Tibial nerve (tissue), 4 donors: ENCODE results near the gene FBXW7. TPM values are rescaled to one million over a fixed set of nuclear protein-coding genes. Genes with fewer than 3 reads are reported as not detected.

Experiments used
- DNase-seq, 2 donors: peaks; one replicate each; pipeline ENCODE4 v3.0.0-alpha.2; 2019; ENCODE audit warnings: low spot score in 2 of 2
- H3K27ac ChIP-seq, 4 donors: fragments of 200-600 bp; sonication (generic) in 3 of 4; one replicate each; pipeline ENCODE4 v1.5.1; 2017 to 2019; ENCODE audit warnings: mild to moderate bottlenecking in 1 of 4
- H3K27me3 ChIP-seq, 2 donors: fragments of 200-600 bp; sonication (generic) in 1 of 2; one replicate each; pipeline versions ENCODE4 v1.5.1 to v1.6.0; 2017 to 2019
- H3K36me3 ChIP-seq, 3 donors: fragments of 200-600 bp; sonication (generic); one replicate each; pipeline ENCODE4 v1.5.1; 2018 to 2019
- H3K4me1 ChIP-seq, 4 donors: fragments of 200-600 bp; sonication (generic) in 3 of 4; one replicate each; pipeline ENCODE4 v1.5.1; 2017 to 2019
- H3K4me3 ChIP-seq, 4 donors: fragments of 200-600 bp; sonication (generic) in 3 of 4; one replicate each; pipeline ENCODE4 v1.5.1; 2017 to 2019; ENCODE audit warnings: mild to moderate bottlenecking in 1 of 4, moderate library complexity in 1 of 4
- H3K9me3 ChIP-seq, 4 donors: fragments of 200-600 bp; sonication (generic) in 3 of 4; one replicate each; pipeline ENCODE4 v1.5.1; 2017 to 2019
- EP300 ChIP-seq, 2 donors: sonication (generic); formaldehyde crosslinking; IDR thresholded peaks; one replicate each; pipeline ENCODE4 v1.6.1; 2017; ENCODE audit warnings: antibody characterized with exemption in 2 of 2, mild to moderate bottlenecking in 1 of 2
- POLR2A ChIP-seq, 2 donors: fragments of 450-650 bp; IDR thresholded peaks; one replicate each; pipeline ENCODE4 v1.6.1; 2017; ENCODE audit warnings: antibody characterized with exemption in 2 of 2, mild to moderate bottlenecking in 2 of 2, moderate library complexity in 2 of 2
- WGBS, 2 donors: methylation state at CpG; one replicate each; pipeline ENCODE4 v1.1.5; 2018; 5-methylcytosine and 5-hydroxymethylcytosine counted together
- total RNA-seq, 4 donors: library from RNA; depleted of rRNA; stranded (reverse); fragments of >200 nt; gene quantifications; one replicate each; pipeline ENCODE4 v1.1.0, GENCODE V29; 2016
- TF ChIP-seq, protein P1 (sequence below), 5 experiments: fragments of 200-600 bp in 3 of 5; fragments of 450-650 bp in 2 of 5; sonication (generic) in 3 of 5; IDR thresholded peaks; one replicate each; pipeline ENCODE4 v1.5.1; 2016 to 2019; ENCODE audit warnings: antibody characterized with exemption in 5 of 5, mild to moderate bottlenecking in 3 of 5, moderate library complexity in 2 of 5

FBXW7 gene
- total RNA-seq, 4 donors from 2014 or later, result 40.8 to 85.7 (median 62.1) TPM

GRCh38 chr4:152359208-152360044 is 176.5 kb downstream of the FBXW7 start:
- Histone ChIP-seq H3K4me1 (peaks cover 0 to 39% (median 6%) of the 10 kb centered on the region in 4 donors), H3K27me3 (no peaks in the 10 kb centered on the region), H3K4me3 (no peak overlapping the region), H3K36me3 (no peaks in the 10 kb centered on the region), H3K27ac (peak overlapping the region in 1 of 4 donors; percentile 15), H3K9me3 (no peaks in the 10 kb centered on the region)
- WGBS, 2 donors, result 85 to 87% methylated on average over 9 of the region's 9 CpGs
- DNase-seq, result no peak
- TF ChIP-seq POLR2A (IDR thresholded peaks at IDR 0.05) (no peak), EP300 (IDR thresholded peaks at IDR 0.05) (no peak)
- TF ChIP-seq, protein P1, sequence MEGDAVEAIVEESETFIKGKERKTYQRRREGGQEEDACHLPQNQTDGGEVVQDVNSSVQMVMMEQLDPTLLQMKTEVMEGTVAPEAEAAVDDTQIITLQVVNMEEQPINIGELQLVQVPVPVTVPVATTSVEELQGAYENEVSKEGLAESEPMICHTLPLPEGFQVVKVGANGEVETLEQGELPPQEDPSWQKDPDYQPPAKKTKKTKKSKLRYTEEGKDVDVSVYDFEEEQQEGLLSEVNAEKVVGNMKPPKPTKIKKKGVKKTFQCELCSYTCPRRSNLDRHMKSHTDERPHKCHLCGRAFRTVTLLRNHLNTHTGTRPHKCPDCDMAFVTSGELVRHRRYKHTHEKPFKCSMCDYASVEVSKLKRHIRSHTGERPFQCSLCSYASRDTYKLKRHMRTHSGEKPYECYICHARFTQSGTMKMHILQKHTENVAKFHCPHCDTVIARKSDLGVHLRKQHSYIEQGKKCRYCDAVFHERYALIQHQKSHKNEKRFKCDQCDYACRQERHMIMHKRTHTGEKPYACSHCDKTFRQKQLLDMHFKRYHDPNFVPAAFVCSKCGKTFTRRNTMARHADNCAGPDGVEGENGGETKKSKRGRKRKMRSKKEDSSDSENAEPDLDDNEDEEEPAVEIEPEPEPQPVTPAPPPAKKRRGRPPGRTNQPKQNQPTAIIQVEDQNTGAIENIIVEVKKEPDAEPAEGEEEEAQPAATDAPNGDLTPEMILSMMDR (IDR thresholded peaks at IDR 0.05), result no peak

- WGBS, 2 donors, result 88 to 90% methylated on average over 6 of the region's 6 CpGs
- H3K36me3 ChIP-seq, result no peaks in the 10 kb centered on the region
- H3K9me3 ChIP-seq, result no peaks in the 10 kb centered on the region
- TF ChIP-seq, protein P1 (IDR thresholded peaks at IDR 0.05), result no peak
- TF ChIP-seq EP300 (IDR thresholded peaks at IDR 0.05), result no peak
- TF ChIP-seq POLR2A (IDR thresholded peaks at IDR 0.05), result no peak
- no peak overlapping the region for H3K27ac ChIP-seq
- peaks cover 0 to 34% (median 2%) of the 10 kb centered on the region in 4 donors for H3K4me1 ChIP-seq
- no peak overlapping the region for H3K4me3 ChIP-seq
- H3K27me3 ChIP-seq, result no peaks in the 10 kb centered on the region
- DNase-seq, result no peak
These were observed 178.7 kb downstream of the FBXW7 start for GRCh38 chr4:152357206-152357605.

- H3K4me3 ChIP-seq, result no peak overlapping the region
- TF ChIP-seq POLR2A (IDR thresholded peaks at IDR 0.05) (no peak), EP300 (IDR thresholded peaks at IDR 0.05) (peak in 1 of 2 donors; percentile 16)
- TF ChIP-seq, protein P1 (IDR thresholded peaks at IDR 0.05), result no peak
- no peak for DNase-seq
- H3K27ac ChIP-seq, result peak overlapping the region in 1 of 4 donors; percentile 35
- H3K9me3 ChIP-seq, result no peaks in the 10 kb centered on the region
- no peaks in the 10 kb centered on the region for H3K36me3 ChIP-seq
- H3K27me3 ChIP-seq, result no peaks in the 10 kb centered on the region
- peaks cover 0 to 41% (median 4%) of the 10 kb centered on the region in 4 donors for H3K4me1 ChIP-seq
- WGBS, 2 donors, result 82 to 83% methylated on average over 1 of the region's 1 CpG
These were observed 179.4 kb downstream of the FBXW7 start for GRCh38 chr4:152356428-152357034.

GRCh38 chr4:152352622-152353116 is 183.2 kb downstream of the FBXW7 start:
- peak overlapping the region; percentile 44 to 88 (median 77) for H3K27ac ChIP-seq
- TF ChIP-seq POLR2A (IDR thresholded peaks at IDR 0.05) (peak; percentile 21 to 75), EP300 (IDR thresholded peaks at IDR 0.05) (peak in 1 of 2 donors; percentile 94)
- TF ChIP-seq, protein P1 (IDR thresholded peaks at IDR 0.05), result no peak
- DNase-seq, result peak; percentile 19 to 68
- H3K4me1 ChIP-seq, result peaks cover 0 to 54% (median 8%) of the 10 kb centered on the region in 4 donors
- H3K4me3 ChIP-seq, result peak overlapping the region; percentile 32 to 58 (median 41)
- H3K36me3 ChIP-seq, result no peaks in the 10 kb centered on the region
- no peaks in the 10 kb centered on the region for H3K27me3 ChIP-seq
- no peaks in the 10 kb centered on the region for H3K9me3 ChIP-seq
- WGBS, 2 donors, result 14 to 21% methylated on average over 11 of the region's 11 CpGs
